ENCODE data around the gene PROZ.

- TF ChIP-seq CTCF (IDR thresholded peaks at IDR 0.05) (no peak), POLR2A (IDR thresholded peaks at IDR 0.05) (no peak)
These were observed 14.2 kb upstream of the PROZ start for GRCh38 chr13:113144255-113144629.
